NCI-H128 (cell line): ENCODE results near the gene ZC3H14.

Experiments
- DNase-seq: peaks from one replicate; lab custom pipeline; 2025; ENCODE audit not compliant: unreplicated experiment; lab: John Stamatoyannopoulos, UW

The ZC3H14 gene

DNA sequence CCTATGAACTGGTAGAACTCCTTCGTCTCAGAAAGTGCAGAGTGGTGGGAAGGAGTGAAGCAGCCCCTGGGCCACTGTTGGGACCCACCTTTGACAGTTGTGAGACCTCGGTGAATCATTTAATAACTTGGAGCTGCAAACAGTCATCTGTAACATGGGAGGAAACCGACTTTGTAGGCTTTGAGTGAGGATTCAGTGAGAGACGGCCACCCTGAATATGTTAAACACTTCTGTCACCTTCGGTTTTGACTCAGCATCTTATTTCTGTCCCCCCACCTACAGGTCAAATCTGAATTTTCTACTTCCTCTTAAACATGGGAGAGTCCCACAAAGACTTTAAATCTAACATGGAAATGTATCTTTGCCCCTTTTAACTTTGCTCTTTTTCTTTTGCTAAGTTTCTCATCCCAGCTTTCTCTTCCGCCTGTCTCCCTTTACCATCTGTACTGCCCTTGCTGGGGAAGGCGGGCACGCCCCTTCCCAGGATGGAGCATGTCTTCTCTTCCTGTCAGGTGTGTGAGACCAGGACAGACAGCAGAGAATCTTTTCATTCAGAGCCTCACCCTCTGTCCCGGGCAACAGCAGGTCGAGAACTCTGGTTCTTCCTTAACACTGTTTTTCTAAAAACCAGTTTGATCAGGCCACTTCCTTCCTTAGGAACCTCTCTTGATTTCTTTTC is 37.1 kb downstream of the ZC3H14 start:
- no peak for DNase-seq

DNA sequence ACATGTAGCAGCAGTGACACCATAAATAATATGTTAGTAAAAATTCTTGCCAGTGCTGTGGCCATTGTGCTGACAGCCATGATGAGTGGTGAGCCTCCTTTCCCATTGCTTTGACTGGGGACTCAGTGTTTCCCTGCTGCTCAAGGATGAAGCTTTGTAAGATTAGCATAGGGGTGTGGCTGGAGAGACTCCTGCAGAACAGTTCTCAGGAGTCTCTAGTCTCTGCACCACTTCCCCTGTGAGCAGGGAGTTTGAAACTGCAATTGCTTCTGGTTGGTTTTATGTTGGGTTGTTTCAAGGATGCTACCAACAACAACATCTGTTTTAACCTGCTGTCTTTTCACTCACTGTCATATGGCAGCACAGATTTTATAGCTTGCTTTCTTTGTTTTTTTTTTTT is 41.4 kb downstream of the ZC3H14 start:
- no peak for DNase-seq

DNA sequence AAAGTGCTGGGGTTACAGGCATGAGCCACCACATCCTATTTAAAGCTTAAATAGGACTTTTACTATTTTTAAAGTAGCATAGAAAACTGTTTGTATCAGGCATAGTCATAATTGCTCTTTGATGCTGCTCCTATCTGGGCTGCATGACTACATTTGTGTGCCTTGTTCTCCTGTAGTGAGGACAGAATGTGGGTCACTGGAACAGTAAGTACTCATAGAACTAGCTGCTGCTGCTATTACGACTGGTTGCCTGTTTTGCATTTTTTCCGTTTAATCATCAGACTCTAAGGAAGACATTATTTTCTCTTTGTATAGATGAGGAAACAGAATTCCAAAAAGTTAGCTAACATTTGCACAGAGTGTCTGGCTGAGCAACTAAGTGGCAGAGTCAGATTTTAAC is 42.8 kb downstream of the ZC3H14 start:
- DNase-seq, result no peak

DNA sequence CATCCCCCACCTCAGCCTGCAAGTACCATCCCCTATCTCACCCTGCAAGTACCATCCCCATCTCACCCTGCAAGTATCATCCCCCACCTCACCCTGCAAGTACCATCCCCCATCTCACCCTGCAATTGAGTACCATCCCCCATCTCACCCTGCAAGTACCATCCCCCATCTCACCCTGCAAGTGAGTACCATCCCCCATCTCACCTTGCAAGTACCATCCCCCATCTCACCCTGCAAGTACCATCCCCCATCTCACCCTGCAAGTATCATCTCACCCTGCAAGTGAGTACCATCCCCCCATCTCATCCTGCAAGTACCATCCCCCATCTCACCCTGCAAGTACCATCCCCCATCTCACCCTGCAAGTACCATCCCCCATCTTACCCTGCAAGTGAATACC is 45.0 kb downstream of the ZC3H14 start:
- DNase-seq, result no peak

DNA sequence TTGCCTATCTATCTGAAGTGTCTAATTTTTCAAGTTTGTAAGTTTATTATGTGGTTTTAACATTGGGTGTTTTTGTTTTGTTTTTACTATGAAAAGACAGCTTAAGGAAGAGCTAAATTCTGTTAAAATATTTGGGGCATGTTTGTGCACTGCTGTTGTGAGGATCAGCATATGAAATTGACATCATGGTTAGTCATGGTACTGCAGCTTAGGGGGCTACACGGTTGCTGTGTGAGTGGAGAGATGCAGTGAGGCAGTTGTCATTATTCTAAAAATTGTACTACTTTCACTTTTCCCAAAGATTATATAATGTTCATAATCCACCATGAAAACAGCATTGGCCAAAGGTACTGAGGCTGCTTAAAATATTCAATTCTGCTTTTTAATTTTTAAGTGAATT is 49.0 kb downstream of the ZC3H14 start:
- no peak for DNase-seq

DNA sequence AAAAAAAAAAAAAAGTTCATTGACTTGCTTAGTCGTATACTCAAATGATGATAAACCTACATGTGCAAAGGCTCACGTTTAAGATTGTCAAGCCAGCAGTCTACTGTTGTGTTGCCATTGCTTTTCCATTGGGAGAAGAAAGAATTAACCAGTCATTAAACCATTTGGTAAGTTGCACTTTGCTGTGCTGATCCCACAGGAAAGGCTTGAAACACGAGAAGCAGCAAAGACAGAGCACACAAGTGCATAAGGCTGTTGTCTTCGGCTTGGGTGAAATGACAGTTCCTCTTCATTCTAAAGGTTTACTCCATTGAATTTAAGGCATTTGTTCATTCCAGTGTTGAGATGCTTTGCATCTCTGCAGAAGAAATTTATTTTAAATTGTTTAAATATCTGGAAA is 50.1 kb downstream of the ZC3H14 start:
- DNase-seq, result no peak

DNA sequence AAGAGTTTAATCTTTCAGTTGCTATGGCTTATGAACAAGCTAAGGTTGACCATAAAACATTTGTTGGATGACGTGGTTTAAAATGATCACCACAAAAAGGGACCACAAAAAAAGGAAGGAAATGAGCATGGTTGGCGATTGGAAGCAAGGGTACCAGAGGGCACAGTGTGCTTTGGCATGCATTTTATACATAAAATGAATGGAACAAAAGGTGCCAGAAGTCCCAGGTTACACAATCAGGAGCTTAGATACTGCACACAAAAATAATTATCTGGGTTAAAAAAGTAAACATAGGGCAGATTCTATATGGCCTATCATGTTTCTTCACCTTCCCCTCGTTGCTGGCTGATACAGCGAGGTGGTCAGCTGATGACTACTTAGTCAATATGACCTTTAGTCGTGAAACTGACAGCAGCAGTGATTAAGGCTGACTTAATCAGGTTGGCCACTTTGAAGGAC is 50.7 kb downstream of the ZC3H14 start:
- no peak for DNase-seq

DNA sequence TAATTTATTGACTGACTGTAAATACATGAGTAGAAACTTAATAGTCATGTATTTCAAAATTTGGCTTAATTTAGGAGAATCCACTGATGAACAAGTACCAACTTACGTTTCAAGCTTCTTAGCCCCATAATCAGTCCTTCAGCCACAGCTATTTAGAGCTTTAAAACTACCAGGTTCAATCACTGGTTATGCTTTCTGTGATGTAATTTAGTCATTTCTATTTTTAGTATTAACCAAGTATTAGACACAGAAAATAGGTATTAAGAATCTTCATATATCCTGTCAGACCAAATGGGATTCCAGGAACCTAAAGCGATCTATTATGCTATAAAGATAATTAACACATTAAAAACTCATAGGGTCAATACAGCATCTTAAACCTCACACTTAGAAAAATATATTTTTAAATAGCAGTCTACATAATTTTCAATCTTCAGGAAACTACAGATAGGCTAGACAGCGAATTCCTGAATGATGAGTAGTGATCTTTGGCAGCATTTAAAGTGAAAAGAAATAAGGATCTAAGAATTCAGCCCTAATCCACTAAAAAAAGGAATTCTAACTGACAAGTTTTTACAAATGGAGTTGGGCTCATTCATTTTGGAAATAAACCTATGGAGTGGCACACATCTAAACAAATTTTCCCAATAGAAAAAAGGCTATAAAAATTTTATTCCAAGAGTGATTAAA is 51.5 kb downstream of the ZC3H14 start:
- DNase-seq, result no peak

DNA sequence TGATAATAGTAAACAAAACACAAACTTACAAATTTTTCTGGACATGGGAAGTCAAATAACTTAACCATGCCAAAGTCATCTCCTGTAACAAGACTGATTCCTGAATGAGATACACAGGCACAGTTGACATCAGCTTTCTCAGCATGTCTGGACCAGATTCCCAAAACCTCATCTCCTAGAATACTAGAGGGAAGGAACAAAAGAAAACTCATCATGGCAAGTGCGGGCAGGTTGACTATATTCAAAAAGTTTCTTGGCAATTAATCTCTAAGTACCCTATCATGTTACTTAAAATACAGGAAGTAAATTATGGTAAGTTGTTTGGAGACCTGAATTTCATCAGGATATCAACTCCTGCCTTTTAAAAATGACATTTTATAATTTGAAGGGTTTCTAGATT is 53.9 kb downstream of the ZC3H14 start:
- no peak for DNase-seq

DNA sequence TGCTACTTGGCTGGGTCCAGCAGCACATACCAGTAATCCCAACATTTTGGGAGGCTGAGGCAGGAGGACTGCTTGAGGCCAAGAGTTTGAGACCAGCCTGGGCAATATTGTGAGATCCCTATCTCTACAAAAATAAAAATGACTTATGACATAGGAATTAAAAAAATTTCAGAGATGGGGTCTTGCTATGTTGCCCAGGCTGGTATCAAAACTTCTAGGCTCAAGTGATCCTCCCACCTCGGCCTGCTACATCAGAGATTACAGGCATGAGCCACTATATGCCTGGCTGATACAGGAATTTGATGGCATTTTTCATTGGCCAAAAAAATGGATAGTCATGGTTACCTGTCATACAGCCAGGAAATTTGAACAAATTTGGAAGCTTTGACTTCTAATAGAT is 54.6 kb downstream of the ZC3H14 start:
- DNase-seq, result no peak

DNA sequence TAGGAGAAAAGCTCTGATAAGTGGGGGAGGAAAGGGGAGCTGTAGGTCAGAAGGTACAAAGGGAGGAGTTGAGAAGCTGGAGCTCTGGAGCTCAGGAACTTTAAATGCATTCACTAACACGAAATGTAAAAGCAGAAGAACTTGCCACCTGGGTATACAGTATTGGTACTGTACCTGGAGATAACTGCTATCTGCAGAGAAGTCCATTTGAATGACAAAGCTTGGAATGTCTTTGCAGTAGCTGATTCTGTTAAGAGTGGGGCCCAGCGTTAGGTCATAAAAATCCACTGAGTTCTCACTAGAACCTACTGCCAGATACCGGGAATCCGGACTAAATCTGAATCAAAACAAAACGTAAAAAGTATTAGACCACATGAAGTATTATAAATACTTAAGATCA is 55.6 kb downstream of the ZC3H14 start:
- no peak for DNase-seq

DNA sequence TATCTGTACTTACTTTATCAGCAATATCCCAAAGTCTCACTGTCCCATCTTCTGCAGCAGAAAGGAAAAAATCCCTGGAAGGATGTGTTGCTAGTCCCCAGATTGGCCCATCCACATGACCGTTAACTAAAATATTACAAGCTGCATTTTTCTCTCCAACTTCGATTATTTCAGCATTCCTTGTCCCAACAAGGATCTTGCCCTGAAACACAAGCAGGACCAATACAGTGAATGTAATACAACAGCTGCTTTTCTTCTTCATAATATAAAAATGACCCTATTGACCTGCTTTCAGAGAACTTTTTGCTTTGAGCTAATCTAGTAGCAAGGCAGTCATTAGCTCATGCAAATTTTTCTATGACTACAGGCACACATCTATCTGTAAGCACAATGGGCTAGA is 58.3 kb downstream of the ZC3H14 start:
- no peak for DNase-seq

DNA sequence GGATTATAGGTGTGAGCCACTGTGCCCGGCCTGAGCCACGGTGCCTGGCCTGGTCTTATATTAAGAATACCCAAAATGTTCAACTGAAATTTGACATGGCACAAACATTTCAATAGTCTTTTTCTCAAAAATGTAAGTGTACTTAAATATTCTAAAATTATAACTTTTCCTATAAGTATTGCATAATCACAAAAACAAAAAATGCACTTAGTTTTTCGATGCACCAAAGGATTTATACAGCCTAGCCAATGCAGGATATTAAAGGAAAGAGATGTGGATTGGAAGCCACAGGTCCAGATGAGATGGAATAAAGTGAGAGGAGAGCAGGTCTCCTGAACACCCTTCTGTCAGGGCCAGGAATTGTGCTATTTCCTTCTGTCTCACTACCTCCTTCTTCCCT is 62.8 kb downstream of the ZC3H14 start:
- no peak for DNase-seq

DNA sequence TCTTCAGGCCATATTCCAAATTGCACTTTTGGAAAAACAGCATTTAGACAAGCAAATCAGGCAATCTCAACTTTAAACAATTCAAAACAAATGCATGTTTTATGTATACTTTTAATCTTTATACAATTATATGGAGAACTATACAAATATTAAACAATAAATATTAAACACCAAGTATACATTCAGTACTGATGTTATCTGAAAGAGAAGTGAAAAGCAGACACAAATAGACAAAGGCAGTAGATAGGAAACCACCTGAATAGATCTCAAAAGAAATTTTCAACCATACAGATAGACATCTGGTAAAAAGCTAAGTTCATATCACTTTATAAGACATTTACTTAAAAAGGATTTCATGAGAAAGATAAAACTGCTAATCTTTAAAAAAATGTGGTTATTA is 65.2 kb downstream of the ZC3H14 start:
- DNase-seq, result no peak

DNA sequence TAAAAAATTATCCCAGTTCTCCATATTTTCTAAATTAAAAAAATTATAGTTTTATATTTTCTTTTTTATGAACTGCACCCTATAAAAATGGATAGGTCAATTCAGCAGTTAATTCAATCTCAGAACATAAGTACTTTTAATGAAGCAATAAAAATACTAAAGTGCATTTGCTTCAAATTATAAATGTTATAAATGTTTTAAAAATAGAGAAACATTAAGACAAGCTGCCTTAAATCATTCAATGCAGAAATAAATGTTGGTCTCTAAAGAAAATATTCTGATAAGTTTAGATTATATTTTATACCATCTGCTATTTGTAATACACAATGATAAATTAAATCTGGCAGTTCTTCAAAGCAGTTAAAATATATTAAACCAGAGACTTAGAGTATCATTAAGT is 65.6 kb downstream of the ZC3H14 start:
- no peak for DNase-seq

DNA sequence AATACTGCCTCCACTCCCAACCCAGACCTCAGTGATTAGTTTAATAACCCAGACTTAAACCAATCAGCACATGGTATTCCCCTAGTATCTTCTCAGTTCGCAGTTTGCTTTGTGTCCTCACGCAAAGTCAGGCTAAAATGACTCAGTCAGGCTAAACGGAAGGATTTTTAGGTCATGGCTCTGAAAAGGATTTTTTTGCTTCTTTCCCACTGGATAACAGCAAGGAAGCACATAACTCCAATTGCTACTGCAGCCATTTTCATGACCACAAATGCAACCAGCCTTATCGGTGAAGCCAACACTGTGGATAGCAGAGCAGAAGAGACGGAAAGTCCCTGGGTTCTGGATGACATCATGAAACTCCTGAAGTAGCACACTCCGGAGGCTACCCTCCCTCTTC is 67.7 kb downstream of the ZC3H14 start:
- no peak for DNase-seq

DNA sequence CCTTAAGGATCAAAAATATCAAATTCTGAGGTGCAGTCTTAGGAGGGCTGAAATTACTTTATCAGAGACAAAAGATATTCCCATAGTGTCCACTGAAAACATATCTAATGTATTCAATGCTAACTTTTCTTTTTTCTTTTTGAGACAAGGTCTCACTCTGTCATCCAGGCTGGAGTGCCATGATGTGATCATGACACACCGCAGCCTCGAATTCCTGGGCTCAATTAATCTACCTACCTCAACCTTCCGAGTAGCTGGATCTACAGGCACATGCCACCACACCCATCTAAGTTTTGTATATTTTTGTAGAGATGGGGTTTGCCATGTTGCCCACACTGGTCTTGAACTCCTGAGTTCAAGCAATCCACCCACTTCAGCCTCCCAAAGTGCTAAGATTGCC is 68.3 kb downstream of the ZC3H14 start:
- DNase-seq, result no peak

DNA sequence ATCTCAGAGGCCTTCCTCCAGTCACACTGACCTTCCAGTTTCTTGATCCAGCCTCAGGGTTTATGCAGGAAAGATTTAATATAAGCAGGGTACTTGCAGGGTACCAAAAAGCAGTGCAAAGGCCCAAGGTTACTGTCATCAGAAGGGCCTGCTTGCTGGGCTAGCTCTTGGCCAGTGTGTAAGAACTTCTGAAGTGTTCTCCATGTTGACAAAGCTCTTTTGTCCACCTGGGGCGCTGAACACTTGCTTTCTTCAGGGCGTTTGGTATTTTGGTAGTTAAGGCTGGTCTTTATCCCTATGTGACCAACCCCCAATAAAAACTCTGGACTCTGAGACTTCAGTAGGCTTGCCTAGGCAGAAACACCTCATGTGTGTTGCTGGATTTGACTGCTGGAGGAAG is 69.7 kb downstream of the ZC3H14 start:
- no peak for DNase-seq

DNA sequence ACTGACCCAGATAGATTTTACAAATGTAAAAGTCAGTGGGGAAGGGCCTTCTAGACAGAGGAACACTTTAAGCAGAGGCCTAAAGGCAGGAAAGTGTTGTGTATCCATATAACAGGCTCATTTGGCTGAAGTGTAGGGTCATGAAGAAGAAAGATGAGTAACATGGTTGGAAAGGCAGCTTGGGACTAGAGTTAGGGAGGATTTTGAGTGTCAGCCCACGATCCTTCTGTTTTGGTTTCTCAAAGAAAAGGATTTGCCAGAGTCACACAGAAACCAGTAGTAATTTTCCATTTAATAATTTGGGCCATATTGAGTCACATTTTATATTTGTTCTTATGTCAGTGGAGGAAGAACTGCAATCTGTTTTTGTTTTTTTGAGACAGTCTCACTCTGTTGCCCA is 76.4 kb downstream of the ZC3H14 start:
- DNase-seq, result no peak

DNA sequence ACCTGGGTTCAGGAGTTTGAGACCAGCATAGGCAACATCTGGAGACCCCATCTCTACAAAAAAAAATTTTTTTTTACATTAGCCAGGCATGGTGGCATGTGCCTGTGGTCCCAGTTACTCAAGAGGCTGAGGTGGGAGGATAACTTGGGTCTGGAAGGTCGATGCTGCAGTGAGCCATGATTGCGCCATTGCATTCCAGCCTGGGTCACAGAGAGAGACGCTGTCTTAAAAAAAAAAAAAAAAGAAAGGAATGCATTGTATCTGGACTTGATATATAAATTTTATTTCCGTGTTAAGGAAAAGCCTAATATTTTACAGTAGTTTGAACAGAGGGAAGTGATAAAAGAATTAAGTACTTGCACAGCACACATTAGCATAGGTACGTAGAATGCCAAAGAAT is 97.2 kb downstream of the ZC3H14 start:
- no peak for DNase-seq

DNA sequence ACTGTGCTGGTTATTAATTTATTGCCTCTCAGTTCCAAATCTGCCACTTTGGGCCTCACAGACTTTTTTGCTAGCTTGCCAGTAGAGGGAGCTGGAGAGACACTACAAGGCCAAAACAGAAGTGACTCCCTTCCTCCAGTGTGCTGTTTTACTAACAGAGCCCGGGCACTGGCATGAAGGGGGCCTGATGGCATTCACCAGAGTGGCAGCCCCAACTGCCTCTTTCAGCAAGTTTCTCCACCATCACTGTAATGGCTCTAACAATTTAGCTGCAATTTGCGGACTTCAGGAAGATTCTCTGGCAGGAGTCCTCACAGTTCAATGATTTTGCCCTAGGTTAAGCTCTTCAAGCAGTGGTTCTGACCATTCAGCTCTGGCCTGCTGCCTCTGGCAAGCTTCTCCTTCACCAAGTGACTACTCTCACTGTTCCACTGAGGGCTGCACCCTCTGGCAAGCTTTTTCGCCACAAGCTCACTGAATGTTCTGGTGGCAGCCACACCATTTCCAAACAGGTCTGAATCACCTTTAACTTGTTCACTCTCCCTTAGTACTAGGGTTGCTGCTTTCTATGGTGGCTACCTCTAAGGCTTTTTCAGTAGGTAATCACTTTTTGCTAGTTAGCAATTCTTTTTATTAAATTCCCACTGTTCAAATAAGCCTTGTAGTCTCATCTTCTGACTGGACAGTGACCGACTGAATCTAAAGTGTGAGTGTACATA is 104.9 kb downstream of the ZC3H14 start:
- peak; percentile 74 for DNase-seq

DNA sequence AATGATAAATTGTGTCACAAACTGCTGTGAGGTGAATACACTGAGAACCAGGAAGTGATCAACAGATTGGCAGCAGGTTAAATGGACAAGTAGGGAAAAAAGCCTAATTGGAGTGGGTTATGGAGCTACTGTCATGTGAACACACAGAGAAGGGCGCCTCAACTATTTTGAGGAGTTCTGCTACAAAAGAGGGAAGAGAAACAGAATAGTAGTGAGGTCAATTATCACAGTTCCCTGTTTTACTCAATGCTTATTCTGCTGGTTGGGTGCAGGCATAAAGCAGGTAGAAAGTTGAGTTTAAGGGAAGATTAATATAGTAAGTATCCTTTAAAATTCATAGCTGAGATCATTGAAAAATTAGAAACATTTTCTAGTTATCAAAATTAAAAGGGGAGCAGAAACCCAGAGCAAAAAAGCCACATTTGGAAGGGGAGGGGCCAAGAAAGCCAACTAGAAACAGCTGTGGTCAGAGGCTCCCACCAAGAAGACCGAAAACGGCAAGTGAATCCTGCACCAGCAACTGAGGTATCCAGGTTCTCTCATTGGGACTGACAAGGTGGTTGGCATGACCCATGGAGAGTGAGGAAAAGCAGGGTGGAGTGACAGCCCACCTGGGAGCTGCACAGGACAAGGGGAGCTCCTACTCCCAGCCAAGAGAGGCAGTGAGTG is 105.7 kb downstream of the ZC3H14 start:
- DNase-seq, result no peak
